IMR-90 (cell line): Measurements from ENCODE around the gene IL10. TPM values are rescaled to one million over a fixed set of nuclear protein-coding genes. Genes with fewer than 3 reads are reported as not detected.

Experiments used
- ATAC-seq: fragments of 200-7000 bp; cut with Tn5 transposase; 2 replicates; pipeline ENCODE4 v1.9.1; 2020; ENCODE audit warnings: low read depth, mild to moderate bottlenecking, moderate library complexity
- BruUV-seq: library from RNA; stranded (reverse); fragments of 400-500 nt; replicated peaks from 2 replicates; lab custom pipeline; 2021; lab: Mats Ljungman, UMichigan
- CTCF ChIA-PET: fragments of 300-600 bp; formaldehyde crosslinking; extraction: SDS; loops from one replicate; lab custom pipeline; 2021; ENCODE audit warnings: antibody characterized with exemption; lab: Yijun Ruan, JAX
- POLR2A ChIA-PET: fragments of 300-600 bp; sonication (Branson Sonifier 250); formaldehyde crosslinking; loops from one replicate; lab custom pipeline; 2022; ENCODE audit warnings: antibody characterized with exemption; ENCODE audit not compliant: unreplicated experiment; lab: Charles Lee
- DNase-seq: peaks from one replicate; pipeline ENCODE4 v3.0.0; 2013
- H2AFZ ChIP-seq: replicated peaks from 2 replicates; pipeline ENCODE3; 2013; ENCODE audit warnings: low read length, mild to moderate bottlenecking; ENCODE audit not compliant: poor library complexity
- H2AK5ac ChIP-seq: 2 replicates; pipeline ENCODE4 v1.6.1; 2013; ENCODE audit warnings: low read depth, low read length, inconsistent platforms
- H2AK9ac ChIP-seq: replicated peaks from 2 replicates; pipeline ENCODE3; 2013; ENCODE audit warnings: mild to moderate bottlenecking, low read depth, low read length, moderate library complexity; ENCODE audit not compliant: poor library complexity
- H2BK120ac ChIP-seq: 2 replicates; pipeline ENCODE4 v1.6.1; 2013; ENCODE audit warnings: low read depth, low read length, inconsistent platforms
- H2BK15ac ChIP-seq: 3 replicates; pipeline ENCODE4 v1.6.1; 2013; ENCODE audit warnings: low read depth, low read length, inconsistent platforms
- H2BK20ac ChIP-seq: 2 replicates; pipeline ENCODE4 v1.6.1; 2013; ENCODE audit warnings: low read depth, mild to moderate bottlenecking, inconsistent platforms, low read length, moderate library complexity
- H2BK5ac ChIP-seq: 2 replicates; pipeline ENCODE4 v1.6.1; 2013; ENCODE audit warnings: mild to moderate bottlenecking, low read depth, low read length, inconsistent platforms; ENCODE audit not compliant: poor library complexity, severe bottlenecking
- H3K14ac ChIP-seq: replicated peaks from 2 replicates; pipeline ENCODE4 v1.6.1; 2013; ENCODE audit warnings: low read depth, low read length, inconsistent platforms
- H3K18ac ChIP-seq: 2 replicates; pipeline ENCODE4 v1.6.1; 2013; ENCODE audit warnings: low read depth, low read length, control low read depth
- H3K23ac ChIP-seq: 2 replicates; pipeline ENCODE4 v1.6.1; 2013; ENCODE audit warnings: low read depth, low read length, inconsistent platforms
- H3K27ac ChIP-seq: 2 replicates; pipeline ENCODE4 v1.5.1; 2013; ENCODE audit warnings: mild to moderate bottlenecking, control low read depth, low read length; ENCODE audit not compliant: insufficient read depth
- H3K27me3 ChIP-seq: 2 replicates; pipeline ENCODE4 v1.6.1; 2013; ENCODE audit warnings: low read length; ENCODE audit not compliant: control insufficient read depth, insufficient read depth
- H3K36me3 ChIP-seq: 2 replicates; pipeline ENCODE4 v1.6.1; 2013; ENCODE audit warnings: low read length, mixed read lengths; ENCODE audit not compliant: control insufficient read depth, insufficient read depth
- H3K4ac ChIP-seq: 2 replicates; pipeline ENCODE4 v1.6.1; 2013; ENCODE audit warnings: low read depth, low read length, inconsistent platforms
- H3K4me1 ChIP-seq: 2 replicates; pipeline ENCODE4 v1.6.1; 2013; ENCODE audit warnings: low read length, mixed read lengths; ENCODE audit not compliant: control insufficient read depth, insufficient read depth
- H3K4me2 ChIP-seq: 2 replicates; pipeline ENCODE4 v1.6.1; 2013; ENCODE audit warnings: low read depth, mild to moderate bottlenecking, control low read depth, low read length, moderate library complexity
- H3K4me3 ChIP-seq: 2 replicates; pipeline ENCODE4 v1.5.1; 2013; ENCODE audit warnings: low read depth, mild to moderate bottlenecking, control low read depth, low read length, moderate library complexity; ENCODE audit not compliant: insufficient read depth
- H3K56ac ChIP-seq: 2 replicates; pipeline ENCODE4 v1.6.1; 2013; ENCODE audit warnings: low read length, inconsistent platforms; ENCODE audit not compliant: insufficient read depth; ENCODE audit errors: extremely low read depth
- H3K79me1 ChIP-seq, 2 experiments: 2 replicates each; pipeline ENCODE4 v1.6.1; 2013; ENCODE audit warnings: low read length in 2 of 2, inconsistent platforms in 1 of 2, low read depth in 1 of 2
- H3K9ac ChIP-seq: 2 replicates; pipeline ENCODE4 v1.6.1; 2013; ENCODE audit warnings: low read depth, low read length, control low read depth
- H3K9me1 ChIP-seq: 2 replicates; pipeline ENCODE4 v1.6.1; 2013; ENCODE audit warnings: low read length, inconsistent platforms; ENCODE audit not compliant: insufficient read depth
- H3K9me3 ChIP-seq: 2 replicates; pipeline ENCODE4 v1.6.1; 2013; ENCODE audit warnings: low read length; ENCODE audit not compliant: control insufficient read depth, insufficient read depth
- H4K20me1 ChIP-seq: 2 replicates; pipeline ENCODE4 v1.6.1; 2013; ENCODE audit warnings: low read length, inconsistent platforms; ENCODE audit not compliant: insufficient read depth
- H4K5ac ChIP-seq: 2 replicates; pipeline ENCODE4 v1.6.1; 2013; ENCODE audit warnings: mild to moderate bottlenecking, low read depth, low read length, control low read depth
- H4K8ac ChIP-seq, 2 experiments: 2 replicates each; pipeline ENCODE4 v1.6.1; 2013; ENCODE audit warnings: low read depth in 2 of 2, low read length in 2 of 2, control low read depth in 1 of 2, inconsistent platforms in 1 of 2
- H4K91ac ChIP-seq: 2 replicates; pipeline ENCODE4 v1.6.1; 2013; ENCODE audit warnings: low read depth, low read length, inconsistent platforms; ENCODE audit not compliant: insufficient read depth
- CEBPB ChIP-seq: IDR thresholded peaks from 2 replicates; pipeline ENCODE4 v1.6.1; 2012; ENCODE audit warnings: low read depth, low read length, improper control_type of control experiment
- CHD1 ChIP-seq: IDR thresholded peaks from 2 replicates; pipeline ENCODE4 v1.6.1; 2012; ENCODE audit warnings: low read depth, low read length, improper control_type of control experiment
- CTCF ChIP-seq: conservative IDR thresholded peaks from 2 replicates; pipeline ENCODE4 v1.5.1; 2012; ENCODE audit warnings: mild to moderate bottlenecking, low read depth, low read length, improper control_type of control experiment
- ELK1 ChIP-seq: fragments of 150-350 bp; IDR thresholded peaks from 2 replicates; pipeline ENCODE4 v1.6.1; 2016; ENCODE audit warnings: low read depth, mild to moderate bottlenecking, low read length, moderate library complexity, borderline replicate concordance
- MAFK ChIP-seq: IDR thresholded peaks from 2 replicates; pipeline ENCODE4 v1.6.1; 2012; ENCODE audit warnings: low read depth, low read length, improper control_type of control experiment
- MXI1 ChIP-seq: IDR thresholded peaks from 2 replicates; pipeline ENCODE4 v1.6.1; 2012; ENCODE audit warnings: low read depth, mild to moderate bottlenecking, low read length, moderate library complexity, borderline replicate concordance
- WGBS, 2 experiments: methylation state at CpG; one replicate each; pipeline versions ENCODE4 v1.1.5 to v1.1.7; 2013; ENCODE audit warnings: missing lambda C conversion rate in 2 of 2; ENCODE audit not compliant: insufficient read length in 1 of 2; ENCODE audit errors: extremely low coverage in 2 of 2; 5-methylcytosine and 5-hydroxymethylcytosine counted together
- dilution Hi-C: fragments of 300-500 bp; cut with HindIII; formaldehyde crosslinking; loops from one replicate; pipeline ENCODE4 v1.14.3; 2018; ENCODE audit warnings: low sequenced_read_pairs; ENCODE audit not compliant: unreplicated experiment
- in situ Hi-C: fragments of 300-500 bp; cut with MboI; formaldehyde crosslinking; loops from 3 replicates; pipeline ENCODE4 v1.14.3; 2019; ENCODE audit warnings: low sequenced_read_pairs, inconsistent platforms, mixed read lengths
- intact Hi-C: fragments of 100-400 bp; cut with micrococcal nuclease; formaldehyde crosslinking; loops from 2 replicates; pipeline ENCODE4 v1.10.0; 2022
- polyA plus RNA-seq, 3 experiments: library from polyadenylated mRNA; depleted of rRNA; stranded (reverse); fragments of >200 nt; gene quantifications; 2 replicates each; pipeline ENCODE4 v1.2.3, GENCODE V29; 2012; ENCODE audit warnings: low replicate concordance in 1 of 3
- total RNA-seq: library from RNA; depleted of rRNA; stranded (reverse); fragments of >200 nt; gene quantifications from 2 replicates; pipeline ENCODE4 v1.2.3, GENCODE V29; 2012

Gene IL10
- total and polyA plus RNA-seq, 2 of the 4 experiments (the other 2 are of a cell fraction), result not detected

- ChIA-PET POLR2A (interaction anchor here (0.6 kb wide), 1 partner anchor 94 kb away, joined by 3 read pairs; no protein-coding TSS in a partner anchor), CTCF (interaction anchor here (0.6 to 1.9 kb wide), 2 partner anchors 10 to 98 kb away, joined by 3 to 5 read pairs; no protein-coding TSS in a partner anchor)
- no CpG with 5 or more reads among the region's 2 CpGs for WGBS, 2 experiments
- H3K79me1 ChIP-seq, result no peaks in the 10 kb centered on the region
- H3K9ac ChIP-seq, result no peak overlapping the region
- no peaks in the 10 kb centered on the region for H3K36me3 ChIP-seq
- H2AFZ ChIP-seq, result no peak overlapping the region
- no peak overlapping the region for H4K91ac ChIP-seq
- H3K27me3 ChIP-seq, result no peaks in the 10 kb centered on the region
- peaks cover 2% of the 10 kb centered on the region; the same call in 1 of the 2 replicates for H3K9me3 ChIP-seq
- peak overlapping the region; percentile 21; the same call in 1 of the 2 replicates for H2BK120ac ChIP-seq
- H3K23ac ChIP-seq, result peak overlapping the region; percentile 51; the same call in 1 of the 2 replicates
- H2AK5ac ChIP-seq, result no peak overlapping the region
- BruUV-seq, result no TSS peak
- H2BK20ac ChIP-seq, result 0 out of 2 replicates have a peak overlapping the region, but pooled peaks have one; percentile 41
- in situ Hi-C loops, result no loop called here
- H4K8ac ChIP-seq, result no peak overlapping the region
- H3K4me2 ChIP-seq, result no peak overlapping the region
- dilution Hi-C loops, result no loop called here
- DNase-seq, result peak; percentile 79
- no peak overlapping the region for H3K56ac ChIP-seq
- H3K14ac ChIP-seq, result peak overlapping the region; percentile 58
- no peak overlapping the region for H2BK15ac ChIP-seq
- no peak overlapping the region for H4K5ac ChIP-seq
- intact Hi-C loops, result no loop called here
- no peak overlapping the region for H3K18ac ChIP-seq
- H3K4ac ChIP-seq, result no peak overlapping the region
- no peak overlapping the region for H2AK9ac ChIP-seq
- no peak overlapping the region for H3K27ac ChIP-seq
- no peak for TF ChIP-seq MXI1
- no peak for TF ChIP-seq MAFK
- no peak for TF ChIP-seq CTCF
- TF ChIP-seq CEBPB, result no peak
- TF ChIP-seq CHD1, result no peak
- no peak for TF ChIP-seq ELK1
- H3K4me3 ChIP-seq, result no peak overlapping the region
- no peaks in the 10 kb centered on the region for H3K9me1 ChIP-seq
- H2BK5ac ChIP-seq, result no peak overlapping the region
- no peak for ATAC-seq
- H3K4me1 ChIP-seq, result peaks cover 2% of the 10 kb centered on the region; the same call in 1 of the 2 replicates
- H4K20me1 ChIP-seq, result no peaks in the 10 kb centered on the region
Measured at GRCh38 chr1:206814716-206815341, 42.5 kb upstream of the IL10 start.
